ENCODE measurements around the gene DNAH2. TPM values are rescaled to one million over a fixed set of nuclear protein-coding genes. Genes with fewer than 3 reads are reported as not detected.

Gene DNAH2
- total RNA-seq, 4 donors from 2014 or later, result under 0.01 to 0.22 (median 0.20) TPM; not detected in 1

DNA sequence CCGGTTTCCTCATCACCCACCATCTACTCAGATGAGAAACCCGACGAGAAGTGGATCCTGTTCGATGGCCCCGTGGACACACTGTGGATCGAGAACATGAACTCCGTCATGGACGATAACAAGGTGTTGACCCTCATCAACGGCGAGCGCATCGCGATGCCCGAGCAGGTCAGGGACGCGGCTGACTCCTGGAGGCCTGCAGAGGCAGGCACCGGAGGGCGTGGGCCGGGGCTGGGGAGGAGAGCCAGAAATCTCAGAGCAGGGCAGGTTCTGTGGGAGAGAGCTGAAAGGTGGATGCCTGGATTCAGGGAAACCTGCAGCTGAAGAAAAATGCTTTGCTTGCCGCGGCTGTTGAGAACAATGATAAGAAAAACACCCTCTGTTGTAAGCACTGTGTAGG lies 69.3 kb downstream of the DNAH2 start:
- no peak overlapping the region for H3K4me3 ChIP-seq (replicated peaks in 1 of 3)
- H3K27me3 ChIP-seq, result no peaks in the 10 kb centered on the region
- no peak overlapping the region for H3K27ac ChIP-seq
- peaks cover 0 to 1% of the 10 kb centered on the region in 2 donors for H3K4me1 ChIP-seq
- 53 to 72% methylated on average over 19 to 21 of the region's 21 CpGs for WGBS, 2 donors
- TF ChIP-seq, protein P1, sequence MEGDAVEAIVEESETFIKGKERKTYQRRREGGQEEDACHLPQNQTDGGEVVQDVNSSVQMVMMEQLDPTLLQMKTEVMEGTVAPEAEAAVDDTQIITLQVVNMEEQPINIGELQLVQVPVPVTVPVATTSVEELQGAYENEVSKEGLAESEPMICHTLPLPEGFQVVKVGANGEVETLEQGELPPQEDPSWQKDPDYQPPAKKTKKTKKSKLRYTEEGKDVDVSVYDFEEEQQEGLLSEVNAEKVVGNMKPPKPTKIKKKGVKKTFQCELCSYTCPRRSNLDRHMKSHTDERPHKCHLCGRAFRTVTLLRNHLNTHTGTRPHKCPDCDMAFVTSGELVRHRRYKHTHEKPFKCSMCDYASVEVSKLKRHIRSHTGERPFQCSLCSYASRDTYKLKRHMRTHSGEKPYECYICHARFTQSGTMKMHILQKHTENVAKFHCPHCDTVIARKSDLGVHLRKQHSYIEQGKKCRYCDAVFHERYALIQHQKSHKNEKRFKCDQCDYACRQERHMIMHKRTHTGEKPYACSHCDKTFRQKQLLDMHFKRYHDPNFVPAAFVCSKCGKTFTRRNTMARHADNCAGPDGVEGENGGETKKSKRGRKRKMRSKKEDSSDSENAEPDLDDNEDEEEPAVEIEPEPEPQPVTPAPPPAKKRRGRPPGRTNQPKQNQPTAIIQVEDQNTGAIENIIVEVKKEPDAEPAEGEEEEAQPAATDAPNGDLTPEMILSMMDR (IDR thresholded peaks at IDR 0.05), result no peak
- TF ChIP-seq POLR2A (IDR thresholded peaks at IDR 0.05), result no peak
- no peaks in the 10 kb centered on the region for H3K36me3 ChIP-seq
- DNase-seq, result no peak
- intact Hi-C loops (cut with DNase I), result no loop called here
- H3K9me3 ChIP-seq, result no peaks in the 10 kb centered on the region

DNA sequence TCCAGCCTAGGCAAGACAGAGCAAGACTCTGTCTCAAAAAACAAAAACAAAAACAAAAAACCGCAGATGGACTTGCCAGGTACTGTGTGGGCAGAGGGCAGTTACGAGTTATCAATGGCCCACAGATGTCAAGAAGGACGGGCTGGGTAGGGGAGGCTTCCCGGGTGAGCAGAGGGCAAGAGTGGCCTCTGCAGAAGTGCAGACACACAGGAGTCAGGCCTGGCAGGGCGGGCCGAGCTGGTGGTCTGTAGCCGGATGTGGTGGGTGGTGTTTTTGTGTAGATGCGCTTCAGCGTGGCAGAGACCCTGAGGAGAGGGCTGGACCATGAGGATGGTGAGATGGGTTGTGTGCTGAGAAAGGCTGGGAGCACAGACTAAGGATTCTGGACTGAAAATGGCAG lies 71.6 kb downstream of the DNAH2 start:
- H3K36me3 ChIP-seq, result no peaks in the 10 kb centered on the region
- no peak overlapping the region for H3K4me3 ChIP-seq (replicated peaks in 1 of 3)
- intact Hi-C loops (cut with DNase I), result no loop called here
- TF ChIP-seq, protein P1 (IDR thresholded peaks at IDR 0.05), result no peak
- TF ChIP-seq POLR2A (IDR thresholded peaks at IDR 0.05), result no peak
- WGBS, 2 donors, result 89 to 90% methylated on average over 9 of the region's 9 CpGs
- DNase-seq, result no peak
- no peak overlapping the region for H3K27ac ChIP-seq
- no peaks in the 10 kb centered on the region for H3K9me3 ChIP-seq
- H3K4me1 ChIP-seq, result no peaks in the 10 kb centered on the region
- H3K27me3 ChIP-seq, result no peaks in the 10 kb centered on the region

DNA sequence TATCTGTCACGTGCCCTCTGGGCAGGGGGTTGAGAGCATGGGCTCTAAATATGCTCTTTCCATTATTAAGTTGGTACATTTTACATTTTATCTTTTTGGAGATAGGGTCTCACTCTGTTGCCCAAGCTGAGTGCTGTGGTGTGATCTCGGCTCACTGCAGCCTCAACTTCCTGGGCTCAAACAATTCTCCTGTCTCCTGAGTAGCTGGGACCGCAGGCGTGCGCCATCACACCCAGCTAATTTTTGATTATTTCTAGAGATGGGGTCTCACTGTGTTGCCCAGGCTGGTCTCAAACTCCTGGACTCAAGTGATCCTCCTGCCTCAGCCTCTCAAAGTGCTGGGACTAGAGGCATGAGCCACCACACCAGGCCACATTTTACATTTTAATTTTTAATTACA lies 72.6 kb downstream of the DNAH2 start:
- TF ChIP-seq, protein P1 (IDR thresholded peaks at IDR 0.05), result no peak
- no peak for TF ChIP-seq POLR2A (IDR thresholded peaks at IDR 0.05)
- Histone ChIP-seq H3K4me1 (no peaks in the 10 kb centered on the region), H3K27ac (no peak overlapping the region), H3K9me3 (no peaks in the 10 kb centered on the region), H3K27me3 (no peaks in the 10 kb centered on the region), H3K4me3 (replicated peaks in 1 of 3) (no peak overlapping the region), H3K36me3 (no peaks in the 10 kb centered on the region)
- intact Hi-C loops (cut with DNase I), result no loop called here
- 97% methylated on average over 5 of the region's 5 CpGs for WGBS, 2 donors
- no peak for DNase-seq

DNA sequence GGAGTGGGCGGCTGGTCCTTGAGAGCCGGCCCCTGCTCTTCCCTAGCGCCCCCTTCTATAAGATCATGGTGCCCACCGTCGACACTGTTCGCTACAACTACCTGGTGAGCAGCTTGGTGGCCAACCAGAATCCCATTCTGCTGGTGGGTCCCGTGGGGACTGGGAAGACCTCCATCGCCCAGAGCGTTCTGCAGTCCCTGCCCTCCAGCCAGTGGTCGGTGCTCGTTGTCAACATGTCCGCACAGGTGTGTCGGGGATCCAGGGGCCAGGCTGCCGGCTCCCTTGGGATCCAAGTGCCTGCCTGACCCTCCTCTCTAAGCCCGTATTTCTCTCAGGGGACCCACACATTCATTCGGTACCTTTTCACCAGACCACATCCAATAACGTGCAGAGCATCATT lies 75.1 kb downstream of the DNAH2 start:
- no peaks in the 10 kb centered on the region for H3K36me3 ChIP-seq
- H3K4me3 ChIP-seq (replicated peaks in 1 of 3), result no peak overlapping the region
- TF ChIP-seq, protein P1 (IDR thresholded peaks at IDR 0.05), result no peak
- no peak for TF ChIP-seq POLR2A (IDR thresholded peaks at IDR 0.05)
- H3K27ac ChIP-seq, result no peak overlapping the region
- intact Hi-C loops (cut with DNase I), result no loop called here
- H3K4me1 ChIP-seq, result no peaks in the 10 kb centered on the region
- WGBS, 2 donors, result 91 to 92% methylated on average over 17 of the region's 17 CpGs
- H3K9me3 ChIP-seq, result no peaks in the 10 kb centered on the region
- DNase-seq, result no peak
- H3K27me3 ChIP-seq, result no peaks in the 10 kb centered on the region

DNA sequence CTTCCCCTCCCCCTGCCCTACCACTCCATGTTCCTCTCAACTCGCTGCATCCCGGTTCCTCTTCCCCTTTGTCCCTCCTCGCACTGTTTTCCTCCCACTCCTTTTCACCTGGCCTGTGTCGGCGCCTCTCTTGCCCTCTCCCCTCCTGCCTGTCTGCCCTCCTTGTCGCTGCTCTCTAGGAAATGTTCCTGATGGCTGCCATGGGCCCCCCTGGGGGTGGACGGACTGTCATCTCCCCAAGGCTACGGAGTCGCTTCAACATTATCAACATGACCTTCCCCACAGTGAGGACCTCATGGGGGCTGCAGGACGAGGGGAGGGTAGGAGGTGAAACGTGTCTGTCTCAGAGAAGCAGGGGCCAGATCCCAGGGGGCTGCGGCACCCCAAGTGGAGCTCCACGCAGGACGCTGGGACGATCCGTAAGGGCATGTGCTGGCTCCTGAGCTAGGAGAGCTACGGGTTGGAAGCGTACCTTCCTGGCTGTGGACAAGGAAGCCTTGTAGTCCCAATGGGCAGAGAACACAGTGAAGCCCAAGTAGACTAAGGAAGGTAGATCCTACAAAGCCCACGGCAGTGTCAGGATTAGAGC lies 76.6 kb downstream of the DNAH2 start:
- no peaks in the 10 kb centered on the region for H3K27me3 ChIP-seq
- H3K4me1 ChIP-seq, result no peaks in the 10 kb centered on the region
- H3K36me3 ChIP-seq, result no peaks in the 10 kb centered on the region
- TF ChIP-seq, protein P1 (IDR thresholded peaks at IDR 0.05), result no peak
- no peak for TF ChIP-seq POLR2A (IDR thresholded peaks at IDR 0.05)
- H3K4me3 ChIP-seq (replicated peaks in 1 of 3), result no peak overlapping the region
- H3K27ac ChIP-seq, result no peak overlapping the region
- H3K9me3 ChIP-seq, result no peaks in the 10 kb centered on the region
- intact Hi-C loops (cut with DNase I), result no loop called here
- 55 to 57% methylated on average over 19 of the region's 19 CpGs for WGBS, 2 donors
- DNase-seq, result no peak
